H9 (cell line): ENCODE results near the gene LRCH1. TPM values are rescaled to one million over a fixed set of nuclear protein-coding genes. Genes with fewer than 3 reads are reported as not detected.

ENCODE experiments used
- DNase-seq: peaks from one replicate; pipeline ENCODE4 v3.0.0-alpha.2; 2017
- H2AFZ ChIP-seq: one replicate; pipeline ENCODE4 v1.6.1; 2013; ENCODE audit warnings: mild to moderate bottlenecking, low read length, control low read depth, moderate library complexity
- H2AK5ac ChIP-seq: 2 replicates; pipeline ENCODE4 v1.6.1; 2013; ENCODE audit warnings: low read length, control low read depth, mixed read lengths; ENCODE audit not compliant: insufficient read length
- H2BK120ac ChIP-seq: one replicate; pipeline ENCODE4 v1.6.1; 2013; ENCODE audit warnings: low read depth, mild to moderate bottlenecking, low read length, control low read depth, inconsistent platforms; ENCODE audit not compliant: poor library complexity, severe bottlenecking
- H2BK12ac ChIP-seq: 2 replicates; pipeline ENCODE4 v1.6.1; 2013; ENCODE audit warnings: low read length, control low read depth, mixed read lengths, low read depth; ENCODE audit not compliant: insufficient read length
- H2BK15ac ChIP-seq: 2 replicates; pipeline ENCODE4 v1.6.1; 2013; ENCODE audit warnings: low read depth, low read length, control low read depth
- H2BK20ac ChIP-seq: one replicate; pipeline ENCODE4 v1.6.1; 2013; ENCODE audit warnings: low read depth, mild to moderate bottlenecking, low read length, control low read depth, inconsistent platforms; ENCODE audit not compliant: poor library complexity, severe bottlenecking
- H2BK5ac ChIP-seq: 2 replicates; pipeline ENCODE4 v1.6.1; 2013; ENCODE audit warnings: low read length, control low read depth, mixed read lengths; ENCODE audit not compliant: insufficient read length
- H3K14ac ChIP-seq: 2 replicates; pipeline ENCODE4 v1.6.1; 2013; ENCODE audit warnings: low read length, control low read depth; ENCODE audit not compliant: insufficient read depth
- H3K18ac ChIP-seq: 2 replicates; pipeline ENCODE4 v1.6.1; 2013; ENCODE audit warnings: low read depth, mild to moderate bottlenecking, mixed read lengths, low read length, control low read depth; ENCODE audit not compliant: insufficient read length
- H3K23ac ChIP-seq: 2 replicates; pipeline ENCODE4 v1.6.1; 2013; ENCODE audit warnings: low read length, control low read depth, mixed read lengths, low read depth; ENCODE audit not compliant: insufficient read length
- H3K23me2 ChIP-seq: 2 replicates; pipeline ENCODE4 v1.6.1; 2013; ENCODE audit warnings: low read depth, mild to moderate bottlenecking, mixed read lengths, low read length, control low read depth; ENCODE audit not compliant: insufficient read length, poor library complexity, severe bottlenecking
- H3K27ac ChIP-seq: 2 replicates; pipeline ENCODE4 v1.5.1; 2013; ENCODE audit warnings: low read length, control low read depth, mixed read lengths, low read depth; ENCODE audit not compliant: insufficient read length
- H3K27me3 ChIP-seq: 2 replicates; pipeline ENCODE4 v1.6.1; 2013; ENCODE audit warnings: low read length, control low read depth, inconsistent platforms; ENCODE audit not compliant: insufficient read depth
- H3K4ac ChIP-seq: 2 replicates; pipeline ENCODE4 v1.6.1; 2013; ENCODE audit warnings: low read depth, mild to moderate bottlenecking, control low read depth, inconsistent platforms, low read length, moderate library complexity
- H3K4me1 ChIP-seq: 2 replicates; pipeline ENCODE4 v1.6.1; 2013; ENCODE audit warnings: low read length, control low read depth, inconsistent platforms; ENCODE audit not compliant: insufficient read depth
- H3K4me2 ChIP-seq: 2 replicates; pipeline ENCODE4 v1.6.1; 2013; ENCODE audit warnings: low read length, control low read depth, mixed read lengths; ENCODE audit not compliant: insufficient read length, insufficient read depth
- H3K56ac ChIP-seq: 2 replicates; pipeline ENCODE4 v1.6.1; 2013; ENCODE audit warnings: low read depth, mild to moderate bottlenecking, mixed read lengths, low read length, control low read depth; ENCODE audit not compliant: insufficient read length
- H3K79me1 ChIP-seq: 2 replicates; pipeline ENCODE4 v1.6.1; 2013; ENCODE audit warnings: low read depth, mild to moderate bottlenecking, moderate library complexity, low read length, control low read depth, inconsistent platforms; ENCODE audit not compliant: insufficient read depth, poor library complexity, severe bottlenecking
- H3K79me2 ChIP-seq: 2 replicates; pipeline ENCODE4 v1.6.1; 2013; ENCODE audit warnings: low read length, control low read depth, inconsistent platforms; ENCODE audit not compliant: insufficient read depth
- H3K9ac ChIP-seq: 2 replicates; pipeline ENCODE4 v1.6.1; 2013; ENCODE audit warnings: low read length, control low read depth, mixed read lengths; ENCODE audit not compliant: insufficient read length; ENCODE audit errors: extremely low read depth
- H3K9me3 ChIP-seq: one replicate; pipeline ENCODE4 v1.6.1; 2013; ENCODE audit warnings: low read depth, low read length, inconsistent platforms; ENCODE audit not compliant: control insufficient read depth
- H3T11ph ChIP-seq: one replicate; pipeline ENCODE4 v1.6.1; 2013; ENCODE audit warnings: mild to moderate bottlenecking, low read length, control low read depth, inconsistent platforms
- H4K20me1 ChIP-seq: one replicate; pipeline ENCODE4 v1.6.1; 2013; ENCODE audit not compliant: control insufficient read depth, insufficient read length, insufficient read depth
- H4K5ac ChIP-seq: 2 replicates; pipeline ENCODE4 v1.6.1; 2013; ENCODE audit warnings: low read depth, mild to moderate bottlenecking, mixed read lengths, low read length, control low read depth; ENCODE audit not compliant: insufficient read length
- H4K8ac ChIP-seq: replicated peaks from 2 replicates; pipeline ENCODE4 v1.6.1; 2013; ENCODE audit warnings: low read length, control low read depth, mixed read lengths, low read depth; ENCODE audit not compliant: insufficient read length
- H4K91ac ChIP-seq: 2 replicates; pipeline ENCODE4 v1.6.1; 2013; ENCODE audit warnings: low read depth, mild to moderate bottlenecking, moderate library complexity, mixed read lengths, low read length, control low read depth; ENCODE audit not compliant: insufficient read length
- H3K27ac Mint-ChIP-seq, 3 experiments: 2 replicates in 2 of 3; 3 replicates in 1 of 3; pipeline ENCODE4 v1.8.0; 2020 to 2021; ENCODE audit warnings: mixed read lengths in 3 of 3, mild to moderate bottlenecking in 1 of 3, moderate library complexity in 1 of 3
- H3K27me3 Mint-ChIP-seq: 2 replicates; pipeline ENCODE4 v1.8.0; 2021; ENCODE audit warnings: low read depth, mild to moderate bottlenecking, moderate library complexity, mixed read lengths
- H3K36me3 Mint-ChIP-seq, 3 experiments: 2 replicates in 2 of 3; 3 replicates in 1 of 3; pipeline ENCODE4 v1.8.0; 2020 to 2021; ENCODE audit warnings: low read depth in 3 of 3, mixed read lengths in 3 of 3; ENCODE audit not compliant: insufficient read depth in 1 of 3
- H3K4me1 Mint-ChIP-seq, 2 experiments: 2 replicates each; pipeline ENCODE4 v1.8.0; 2020; ENCODE audit warnings: mixed read lengths in 2 of 2
- H3K4me3 Mint-ChIP-seq, 2 experiments: 2 replicates in 1 of 2; 3 replicates in 1 of 2; pipeline ENCODE4 v1.8.0; 2020 to 2021; ENCODE audit warnings: mild to moderate bottlenecking in 2 of 2, mixed read lengths in 2 of 2, moderate library complexity in 1 of 2
- H3K9me3 Mint-ChIP-seq, 2 experiments: 2 replicates in 1 of 2; 3 replicates in 1 of 2; pipeline ENCODE4 v1.8.0; 2020; ENCODE audit warnings: mild to moderate bottlenecking in 2 of 2, mixed read lengths in 2 of 2, moderate library complexity in 1 of 2
- WGBS: extraction: QIAGEN DNeasy Blood & Tissue Kit; methylation state at CpG from one replicate; pipeline ENCODE4 v1.1.7; 2013; ENCODE audit warnings: missing lambda C conversion rate, low lambda C conversion rate, mixed read lengths; ENCODE audit not compliant: insufficient read length; ENCODE audit errors: extremely low coverage; 5-methylcytosine and 5-hydroxymethylcytosine counted together
- total RNA-seq: library from RNA; stranded (reverse); gene quantifications from 2 replicates; pipeline ENCODE4 v1.2.1, GENCODE V29; 2021
- TF ChIP-seq, protein P1 (sequence below): fragments of 200-600 bp; sonication (generic); conservative IDR thresholded peaks from 3 replicates; pipeline ENCODE4 v1.8.0; 2021; ENCODE audit warnings: antibody characterized with exemption, mild to moderate bottlenecking

LRCH1 gene
- total RNA-seq, 1 experiment from 2014 or later = 8.0 TPM

GRCh38 chr13:46633416-46633815 lies 80.4 kb downstream of the LRCH1 start:
- no peaks in the 10 kb centered on the region for H3K79me2 ChIP-seq
- no peak overlapping the region for H3K56ac ChIP-seq
- no peak overlapping the region for H4K8ac ChIP-seq
- TF ChIP-seq, protein P1, sequence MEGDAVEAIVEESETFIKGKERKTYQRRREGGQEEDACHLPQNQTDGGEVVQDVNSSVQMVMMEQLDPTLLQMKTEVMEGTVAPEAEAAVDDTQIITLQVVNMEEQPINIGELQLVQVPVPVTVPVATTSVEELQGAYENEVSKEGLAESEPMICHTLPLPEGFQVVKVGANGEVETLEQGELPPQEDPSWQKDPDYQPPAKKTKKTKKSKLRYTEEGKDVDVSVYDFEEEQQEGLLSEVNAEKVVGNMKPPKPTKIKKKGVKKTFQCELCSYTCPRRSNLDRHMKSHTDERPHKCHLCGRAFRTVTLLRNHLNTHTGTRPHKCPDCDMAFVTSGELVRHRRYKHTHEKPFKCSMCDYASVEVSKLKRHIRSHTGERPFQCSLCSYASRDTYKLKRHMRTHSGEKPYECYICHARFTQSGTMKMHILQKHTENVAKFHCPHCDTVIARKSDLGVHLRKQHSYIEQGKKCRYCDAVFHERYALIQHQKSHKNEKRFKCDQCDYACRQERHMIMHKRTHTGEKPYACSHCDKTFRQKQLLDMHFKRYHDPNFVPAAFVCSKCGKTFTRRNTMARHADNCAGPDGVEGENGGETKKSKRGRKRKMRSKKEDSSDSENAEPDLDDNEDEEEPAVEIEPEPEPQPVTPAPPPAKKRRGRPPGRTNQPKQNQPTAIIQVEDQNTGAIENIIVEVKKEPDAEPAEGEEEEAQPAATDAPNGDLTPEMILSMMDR = no peak
- no peak overlapping the region for H2BK15ac ChIP-seq
- no peak overlapping the region for H2BK20ac ChIP-seq
- Mint-ChIP-seq H3K36me3 (peaks cover 3 to 7% (median 4%) of the 10 kb centered on the region in 3 experiments; a peak in 4 of 7 replicates), H3K4me3 (no peak overlapping the region), H3K27ac (no peak overlapping the region; a peak in 2 of 7 replicates), H3K4me1 (peaks cover 39 to 44% of the 10 kb centered on the region in 2 experiments), H3K27me3 (no peaks in the 10 kb centered on the region), H3K9me3 (no peaks in the 10 kb centered on the region)
- no peak overlapping the region for H4K91ac ChIP-seq
- H3K23me2 ChIP-seq = no peaks in the 10 kb centered on the region
- H3K27ac ChIP-seq = no peak overlapping the region
- no peak overlapping the region for H3T11ph ChIP-seq
- H3K4me1 ChIP-seq = peaks cover 11% of the 10 kb centered on the region; the same call in 1 of the 2 replicates
- H4K5ac ChIP-seq = no peak overlapping the region
- no CpG with 5 or more reads among the region's 3 CpGs for WGBS
- no peak overlapping the region for H3K23ac ChIP-seq
- H2AFZ ChIP-seq = no peak overlapping the region
- H2AK5ac ChIP-seq = no peak overlapping the region
- no peak overlapping the region for H3K4me2 ChIP-seq
- no peak overlapping the region for H2BK5ac ChIP-seq
- no peak overlapping the region for H3K9ac ChIP-seq
- no peaks in the 10 kb centered on the region for H3K27me3 ChIP-seq
- no peak overlapping the region for H3K4ac ChIP-seq
- no peaks in the 10 kb centered on the region for H3K79me1 ChIP-seq
- no peak overlapping the region for H2BK12ac ChIP-seq
- no peaks in the 10 kb centered on the region for H4K20me1 ChIP-seq
- H3K9me3 ChIP-seq = no peaks in the 10 kb centered on the region
- DNase-seq = no peak
- H2BK120ac ChIP-seq = no peak overlapping the region
- no peak overlapping the region for H3K14ac ChIP-seq
- H3K18ac ChIP-seq = no peak overlapping the region
